SK-N-SH treated with all-trans-retinoic acid at 6 μM for 48 hours (cell line): ENCODE data around the gene TRAPPC2L.

Experiments
- BACH2 ChIP-seq: fragments of 250-450 bp; sonication (Bioruptor Pico); IDR thresholded peaks from 2 replicates; pipeline ENCODE4 v1.9.0; 2021; ENCODE audit warnings: mild to moderate bottlenecking, borderline replicate concordance
- ZNF70 ChIP-seq: fragments of 450-650 bp; formaldehyde crosslinking; IDR thresholded peaks from 2 replicates; pipeline ENCODE4 v1.5.0; 2020; ENCODE audit warnings: mild to moderate bottlenecking, moderate library complexity

GRCh38 chr16:88847654-88848053, 9.3 kb upstream of the TRAPPC2L start:
- no peak for TF ChIP-seq ZNF70 (CRISPR knock-in tag)
- no peak for TF ChIP-seq BACH2
